OCI-LY7 (cell line): ENCODE results near the gene SRP54. TPM values are rescaled to one million over a fixed set of nuclear protein-coding genes. Genes with fewer than 3 reads are reported as not detected.

ENCODE experiments used
- BruUV-seq: library from RNA; stranded (reverse); fragments of 400-500 nt; replicated peaks from 2 replicates; lab custom pipeline; 2021; lab: Mats Ljungman, UMichigan
- CTCF ChIA-PET: fragments of 300-600 bp; sonication (Branson Sonifier 250); formaldehyde crosslinking; loops from one replicate; lab custom pipeline; 2022; ENCODE audit warnings: antibody characterized with exemption; ENCODE audit not compliant: unreplicated experiment; lab: Charles Lee
- POLR2A ChIA-PET: fragments of 300-600 bp; sonication (Branson Sonifier 250); formaldehyde crosslinking; loops from one replicate; lab custom pipeline; 2022; ENCODE audit warnings: antibody characterized with exemption; lab: Charles Lee
- DNase-seq: peaks from one replicate; pipeline ENCODE4 v3.0.0-alpha.2; 2015; ENCODE audit warnings: low spot score
- H2AFZ ChIP-seq: fragments of 200-600 bp; sonication (generic), shearing (Covaris generic); 2 replicates; pipeline ENCODE4 v1.6.1; 2014; ENCODE audit warnings: mild to moderate bottlenecking, antibody characterized with exemption, low read length, moderate library complexity
- H3K27ac ChIP-seq: fragments of 200-600 bp; sonication (generic); 2 replicates; pipeline ENCODE4 v1.5.1; 2014; ENCODE audit warnings: mixed run types, low read depth, mild to moderate bottlenecking, moderate library complexity, low read length, inconsistent platforms; ENCODE audit not compliant: poor library complexity, severe bottlenecking
- H3K36me3 ChIP-seq: fragments of 200-600 bp; sonication (generic); 2 replicates; pipeline ENCODE4 v1.6.1; 2014; ENCODE audit warnings: mild to moderate bottlenecking, antibody characterized with exemption, low read length, moderate library complexity, mixed read lengths; ENCODE audit not compliant: insufficient read depth
- H3K4me1 ChIP-seq: fragments of 200-600 bp; sonication (generic); 2 replicates; pipeline ENCODE4 v1.5.1; 2014; ENCODE audit warnings: mild to moderate bottlenecking, low read length; ENCODE audit not compliant: insufficient read depth, poor library complexity, severe bottlenecking
- H3K4me2 ChIP-seq: fragments of 200-600 bp; sonication (generic); 2 replicates; pipeline ENCODE4 v1.6.1; 2014; ENCODE audit warnings: mild to moderate bottlenecking, low read length
- H3K4me3 ChIP-seq: fragments of 200-600 bp; sonication (generic); 2 replicates; pipeline ENCODE4 v1.5.1; 2014; ENCODE audit warnings: mild to moderate bottlenecking, low read depth, low read length; ENCODE audit not compliant: poor library complexity, severe bottlenecking
- H3K79me2 ChIP-seq: fragments of 200-600 bp; sonication (generic); 2 replicates; pipeline ENCODE4 v1.6.1; 2016; ENCODE audit warnings: low read depth, mild to moderate bottlenecking, low read length, moderate library complexity, mixed read lengths; ENCODE audit not compliant: insufficient read depth
- H3K9me2 ChIP-seq: fragments of 200-600 bp; sonication (generic); 2 replicates; pipeline ENCODE4 v1.6.1; 2016; ENCODE audit warnings: mild to moderate bottlenecking, low read length, mixed read lengths; ENCODE audit not compliant: insufficient read depth
- H3K9me3 ChIP-seq: fragments of 200-600 bp; sonication (generic); 2 replicates; pipeline ENCODE4 v1.6.1; 2014; ENCODE audit warnings: mild to moderate bottlenecking, mixed run types, low read length, mixed read lengths
- H4K20me1 ChIP-seq: fragments of 200-600 bp; sonication (generic); 2 replicates; pipeline ENCODE4 v1.6.1; 2014; ENCODE audit warnings: mild to moderate bottlenecking, antibody characterized with exemption, low read length, moderate library complexity, mixed read lengths; ENCODE audit not compliant: insufficient read depth
- CTCF ChIP-seq: fragments of 200-600 bp; sonication (generic); conservative IDR thresholded peaks from 2 replicates; pipeline ENCODE4 v1.5.1; 2014; ENCODE audit warnings: mild to moderate bottlenecking, antibody characterized with exemption, low read length, moderate library complexity, mixed read lengths
- EZH2phosphoT487 ChIP-seq: fragments of 200-600 bp; sonication (generic); IDR thresholded peaks from 2 replicates; pipeline ENCODE4 v1.6.1; 2018; ENCODE audit warnings: low read depth, borderline replicate concordance, mild to moderate bottlenecking, mixed run types, antibody characterized with exemption, low read length, moderate library complexity, mixed read lengths
- intact Hi-C: fragments of 100-400 bp; cut with micrococcal nuclease; formaldehyde crosslinking; loops from one replicate; pipeline ENCODE4 v1.10.0; 2022; ENCODE audit not compliant: unreplicated experiment
- total RNA-seq, 2 experiments: library from RNA; depleted of rRNA in 1 of 2; stranded (reverse); fragments of >200 nt in 1 of 2; shearing (Covaris generic) in 1 of 2; gene quantifications; 2 replicates each; pipeline ENCODE4 v1.2.3, GENCODE V29; 2014 to 2022

The SRP54 gene
- total RNA-seq, 2 experiments from 2014 or later: 50.9 to 86.0 TPM

- Histone ChIP-seq H3K27ac (no peak overlapping the region), H3K9me3 (no peaks in the 10 kb centered on the region), H3K4me1 (no peaks in the 10 kb centered on the region), H3K4me3 (no peak overlapping the region), H3K9me2 (no peaks in the 10 kb centered on the region), H2AFZ (no peak overlapping the region), H3K79me2 (no peaks in the 10 kb centered on the region), H4K20me1 (no peaks in the 10 kb centered on the region), H3K4me2 (no peak overlapping the region), H3K36me3 (peaks cover 73% of the 10 kb centered on the region)
- TF ChIP-seq CTCF: no peak
- TF ChIP-seq EZH2phosphoT487: no peak
- BruUV-seq: no TSS peak
- DNase-seq: no peak
- ChIA-PET CTCF (no interaction called here), POLR2A (interaction anchor here (0.6 to 1.6 kb wide), 3 partner anchors 12 to 39 kb away, joined by 3 to 8 read pairs (median 7); no protein-coding TSS in a partner anchor)
- intact Hi-C loops: no loop called here
Measured at GRCh38 chr14:35004839-35005238, 22.0 kb downstream of the SRP54 start.

- Histone ChIP-seq H2AFZ (no peak overlapping the region), H3K79me2 (no peaks in the 10 kb centered on the region), H3K27ac (no peak overlapping the region), H3K9me2 (no peaks in the 10 kb centered on the region), H3K9me3 (no peaks in the 10 kb centered on the region), H3K4me2 (no peak overlapping the region), H4K20me1 (no peaks in the 10 kb centered on the region), H3K36me3 (peaks cover 79% of the 10 kb centered on the region), H3K4me3 (no peak overlapping the region), H3K4me1 (no peaks in the 10 kb centered on the region)
- intact Hi-C loops: no loop called here
- no peak for DNase-seq
- no TSS peak for BruUV-seq
- POLR2A ChIA-PET: interaction anchor here (0.7 kb wide), 1 partner anchor 1260 kb away, joined by 3 read pairs; no protein-coding TSS in a partner anchor
- CTCF ChIA-PET: no interaction called here
- no peak for TF ChIP-seq CTCF
- no peak for TF ChIP-seq EZH2phosphoT487
Measured at GRCh38 chr14:35016568-35016967, 33.8 kb downstream of the SRP54 start.

GRCh38 chr14:35020713-35021112 is 37.9 kb downstream of the SRP54 start:
- no peak for DNase-seq
- ChIA-PET POLR2A (interaction anchor here (0.7 to 1.3 kb wide), 2 partner anchors 11 to 57 kb away, joined by 3 to 4 read pairs; no protein-coding TSS in a partner anchor), CTCF (no interaction called here)
- Histone ChIP-seq H3K36me3 (peaks cover 71% of the 10 kb centered on the region), H2AFZ (no peak overlapping the region), H4K20me1 (no peaks in the 10 kb centered on the region), H3K9me3 (no peaks in the 10 kb centered on the region), H3K4me1 (no peaks in the 10 kb centered on the region), H3K27ac (no peak overlapping the region), H3K9me2 (no peaks in the 10 kb centered on the region), H3K4me2 (no peak overlapping the region), H3K79me2 (no peaks in the 10 kb centered on the region), H3K4me3 (no peak overlapping the region)
- intact Hi-C loops: no loop called here
- no TSS peak for BruUV-seq
- no peak for TF ChIP-seq EZH2phosphoT487
- TF ChIP-seq CTCF: no peak
